GM12892 (cell line): ENCODE results near the gene NLRC3.

Source experiments
- POLR2A ChIP-seq: IDR thresholded peaks from 2 replicates; pipeline ENCODE4 v1.6.1; 2011; ENCODE audit warnings: low read depth, low read length, control low read depth
- POLR2AphosphoS5 ChIP-seq: IDR thresholded peaks from 2 replicates; pipeline ENCODE4 v1.6.1; 2011; ENCODE audit warnings: low read depth, low read length, control low read depth

- TF ChIP-seq POLR2A (no peak), POLR2AphosphoS5 (no peak)
These were observed 48.0 kb downstream of the NLRC3 start for GRCh38 chr16:3529175-3529574.
